ENCODE measurements around the gene TUBB. TPM values are rescaled to one million over a fixed set of nuclear protein-coding genes. Genes with fewer than 3 reads are reported as not detected.

TUBB gene
- total and polyA plus RNA-seq, 9 of the 15 experiments (the other 6 are each of a cell fraction or from before 2014, with no cell fraction given), result 971 to 2,870 (median 1,478) TPM

- TF ChIP-seq PRDM10 (IDR thresholded peaks at IDR 0.05; ENCODE audit: partially characterized antibody) (peak; percentile 29), C11orf30 (IDR thresholded peaks at IDR 0.05; ENCODE audit: low read depth) (no peak), KDM4B (IDR thresholded peaks at IDR 0.05; ENCODE audit: borderline replicate concordance in 2 of 2, low read depth in 1 of 2) (peak in 1 of 2 experiments; percentile 27; a peak in 1 of 4 replicates), CAMTA2 (CRISPR knock-in tag; conservative IDR thresholded peaks at IDR 0.05) (no peak), HDAC3 (IDR thresholded peaks at IDR 0.05; ENCODE audit: borderline replicate concordance, partially characterized antibody) (peak; percentile 83), RREB1 (CRISPR knock-in tag; IDR thresholded peaks at IDR 0.05) (no peak), OTX1 (CRISPR knock-in tag; IDR thresholded peaks at IDR 0.05) (peak; percentile 5; the same call in 1 of the 2 replicates), ATF2 (CRISPR knock-in tag; IDR thresholded peaks at IDR 0.05) (no peak), DDX20 (tag; IDR thresholded peaks at IDR 0.05; ENCODE audit: low read depth) (peak; percentile 7; the same call in 1 of the 2 replicates), NFIX (CRISPR knock-in tag; IDR thresholded peaks at IDR 0.05; ENCODE audit: low read depth) (no peak), SREBF1 (IDR thresholded peaks at IDR 0.05; ENCODE audit: borderline replicate concordance, low read depth, low read length) (no peak), SMARCA5 (IDR thresholded peaks at IDR 0.05) (0 out of 2 replicates have a peak, but pooled peaks have one; percentile 21), EZH2 (IDR thresholded peaks at IDR 0.05; ENCODE audit: borderline replicate concordance, low read depth, low read length) (no peak), ATF3 (IDR thresholded peaks at IDR 0.05) (peak; percentile 99), ATF3 (CRISPR knock-in tag; conservative IDR thresholded peaks at IDR 0.05) (peak; percentile 89)
These were observed 49.1 kb downstream of the TUBB start (continued) for GRCh38 chr6:30769088-30769852.

Data from K562 (cell line).